Endothelial cell of umbilical vein (primary cell): Measurements from ENCODE around the gene LRRC28.

Experiments
- CTCF ChIP-seq, 2 donors: IDR thresholded peaks; 1 replicate in 1 of 2; 2 replicates in 1 of 2; pipeline ENCODE4 v1.5.1; 2011; ENCODE audit warnings: low read length in 2 of 2, mild to moderate bottlenecking in 2 of 2, moderate library complexity in 2 of 2, control low read depth in 1 of 2, inconsistent platforms in 1 of 2, low read depth in 1 of 2; ENCODE audit not compliant: insufficient read depth in 1 of 2; ENCODE audit errors: extremely low read depth in 1 of 2
- MYC ChIP-seq: IDR thresholded peaks from one replicate; pipeline ENCODE4 v1.6.1; 2011; ENCODE audit warnings: mild to moderate bottlenecking, low read depth, low read length
- POLR2A ChIP-seq: IDR thresholded peaks from 2 replicates; pipeline ENCODE4 v1.6.1; 2012; ENCODE audit warnings: low read depth, mild to moderate bottlenecking, control low read depth, low read length
- POLR2AphosphoS5 ChIP-seq: IDR thresholded peaks from 2 replicates; pipeline ENCODE4 v1.6.1; 2012; ENCODE audit warnings: low read depth, mild to moderate bottlenecking, control low read depth, low read length, moderate library complexity; ENCODE audit not compliant: insufficient read depth

GRCh38 chr15:99275061-99275460 lies 23.8 kb downstream of the LRRC28 start:
- no peak for TF ChIP-seq CTCF (IDR thresholded peaks at IDR 0.05; ENCODE audit: extremely low read depth in 1 of 2, insufficient read depth in 1 of 2, low read depth in 1 of 2, low read length in 2 of 2)
- TF ChIP-seq POLR2AphosphoS5 = no peak
- TF ChIP-seq POLR2A = no peak
- TF ChIP-seq MYC = no peak
